CD1c-positive myeloid dendritic cell (primary cell): ENCODE data around the gene GSTM5.
A peak's percentile ranks its signal among the peaks of the same experiment; 100 is the strongest.
"Not testable (repeated sequence)": the region's sequence is repeated elsewhere in the genome, so short reads cannot be mapped to it uniquely, and the experiment has no call there.

ENCODE experiments used
- DNase-seq: peaks from one replicate; pipeline ENCODE4 v3.0.0-alpha.2; 2016; ENCODE audit errors: extremely low spot score

Gene GSTM5

GRCh38 chr1:109728870-109729269 is 16.8 kb downstream of the GSTM5 start:
- no peak for DNase-seq

GRCh38 chr1:109730666-109731065 is 18.6 kb downstream of the GSTM5 start:
- no peak for DNase-seq

GRCh38 chr1:109732390-109732881 is 20.4 kb downstream of the GSTM5 start:
- DNase-seq, result no peak

GRCh38 chr1:109733236-109733870 is 21.3 kb downstream of the GSTM5 start:
- DNase-seq, result no peak

GRCh38 chr1:109739738-109740614 is 27.9 kb downstream of the GSTM5 start:
- DNase-seq, result peak; percentile 83

GRCh38 chr1:109740615-109741373 is 28.7 kb downstream of the GSTM5 start, which contains the start of gene GSTM3:
GSTM3 (minus strand) TSS chr1:109741038; CDS start chr1:109740287, 751 bp downstream.
- DNase-seq, result no peak

GRCh38 chr1:109748311-109748710 is 36.3 kb downstream of the GSTM5 start:
- DNase-seq, result not testable (repeated sequence)

- DNase-seq, result no peak
Measured at GRCh38 chr1:109749221-109749620, 37.2 kb downstream of the GSTM5 start.

GRCh38 chr1:109750241-109750882 is 38.3 kb downstream of the GSTM5 start:
- DNase-seq, result no peak

GRCh38 chr1:109750920-109751319 is 38.9 kb downstream of the GSTM5 start:
- no peak for DNase-seq

- DNase-seq, result no peak
Measured at GRCh38 chr1:109751531-109752260, 39.6 kb downstream of the GSTM5 start.

GRCh38 chr1:109754738-109755137 is 42.7 kb downstream of the GSTM5 start:
- DNase-seq, result no peak

- DNase-seq, result not testable (repeated sequence)
Measured at GRCh38 chr1:109756325-109756724, 44.3 kb downstream of the GSTM5 start.

GRCh38 chr1:109756848-109757521 is 44.9 kb downstream of the GSTM5 start:
- DNase-seq, result no peak

- DNase-seq, result no peak
Measured at GRCh38 chr1:109757936-109758786, 46.1 kb downstream of the GSTM5 start.

GRCh38 chr1:109759513-109760334 is 47.7 kb downstream of the GSTM5 start:
- no peak for DNase-seq

GRCh38 chr1:109760581-109761226 is 48.7 kb downstream of the GSTM5 start:
- DNase-seq, result no peak
